ENCODE data around the gene TRAK2. TPM values are rescaled to one million over a fixed set of nuclear protein-coding genes. Genes with fewer than 3 reads are reported as not detected.
A peak's percentile ranks its signal among the peaks of the same experiment; 100 is the strongest.

Gene TRAK2
- total and polyA plus RNA-seq, 2 donors: 10.1 to 13.8 TPM

- Histone ChIP-seq H3K36me3 (ENCODE audit: control insufficient read depth in 2 of 2, insufficient read depth in 2 of 2, low read length in 1 of 2) (peaks cover 5 to 11% of the 10 kb centered on the region in 2 donors), H3K27me3 (ENCODE audit: control insufficient read depth in 2 of 2, insufficient read depth in 1 of 2, low read length in 1 of 2) (no peaks in the 10 kb centered on the region)
- WGBS: 91% methylated on average over 2 of the region's 2 CpGs
These were observed 90.1 kb downstream of the TRAK2 start for GRCh38 chr2:201361078-201361733.

GRCh38 chr2:201360256-201360655 is 91.0 kb downstream of the TRAK2 start:
- 99% methylated on average over 4 of the region's 4 CpGs for WGBS
- H3K36me3 ChIP-seq (ENCODE audit: control insufficient read depth in 2 of 2, insufficient read depth in 2 of 2, low read length in 1 of 2): peaks cover 5 to 11% of the 10 kb centered on the region in 2 donors
- no peak overlapping the region for H3K4me3 ChIP-seq (ENCODE audit: low read length in 2 of 2)
- peaks cover 0 to 17% of the 10 kb centered on the region in 2 donors for H3K9me3 ChIP-seq (ENCODE audit: control insufficient read depth in 2 of 2, insufficient read depth in 1 of 2, low read length in 1 of 2)
- no peak for DNase-seq (ENCODE audit: low read depth in 6 of 9, low spot score in 9 of 9)
- no peaks in the 10 kb centered on the region for H3K27me3 ChIP-seq (ENCODE audit: control insufficient read depth in 2 of 2, insufficient read depth in 1 of 2, low read length in 1 of 2)
- H3K27ac ChIP-seq (ENCODE audit: low read depth in 1 of 2, low read length in 1 of 2): no peak overlapping the region
- peaks cover 0 to 4% of the 10 kb centered on the region in 2 donors for H3K4me1 ChIP-seq (ENCODE audit: control insufficient read depth in 2 of 2, insufficient read depth in 2 of 2, low read length in 2 of 2)

More at GRCh38 chr2:201361078-201361733, 90.1 kb downstream of the TRAK2 start:
- Histone ChIP-seq H3K4me1 (ENCODE audit: control insufficient read depth in 2 of 2, insufficient read depth in 2 of 2, low read length in 2 of 2) (peaks cover 0 to 4% of the 10 kb centered on the region in 2 donors), H3K4me3 (ENCODE audit: low read length in 2 of 2) (no peak overlapping the region), H3K27ac (ENCODE audit: low read depth in 1 of 2, low read length in 1 of 2) (no peak overlapping the region), H3K9me3 (ENCODE audit: control insufficient read depth in 2 of 2, insufficient read depth in 1 of 2, low read length in 1 of 2) (peaks cover 0 to 17% of the 10 kb centered on the region in 2 donors)
- peak in 1 of 9 donors; percentile 31 for DNase-seq (ENCODE audit: low read depth in 6 of 9, low spot score in 9 of 9)

- Histone ChIP-seq H3K4me3 (ENCODE audit: low read length in 2 of 2) (no peak overlapping the region), H3K9me3 (ENCODE audit: control insufficient read depth in 2 of 2, insufficient read depth in 1 of 2, low read length in 1 of 2) (peaks cover 0 to 15% of the 10 kb centered on the region in 2 donors), H3K4me1 (ENCODE audit: control insufficient read depth in 2 of 2, insufficient read depth in 2 of 2, low read length in 2 of 2) (peaks cover 0 to 2% of the 10 kb centered on the region in 2 donors), H3K27me3 (ENCODE audit: control insufficient read depth in 2 of 2, insufficient read depth in 1 of 2, low read length in 1 of 2) (no peaks in the 10 kb centered on the region), H3K36me3 (ENCODE audit: control insufficient read depth in 2 of 2, insufficient read depth in 2 of 2, low read length in 1 of 2) (peaks cover 5 to 11% of the 10 kb centered on the region in 2 donors), H3K27ac (ENCODE audit: low read depth in 1 of 2, low read length in 1 of 2) (no peak overlapping the region)
- WGBS: 85% methylated on average over 7 of the region's 7 CpGs
- no peak for DNase-seq (ENCODE audit: low read depth in 6 of 9, low spot score in 9 of 9)
These were observed 92.6 kb downstream of the TRAK2 start for GRCh38 chr2:201358684-201359083.

GRCh38 chr2:201357221-201357620 is 94.0 kb downstream of the TRAK2 start, which contains the start of gene FLACC1:
TSS of gene FLACC1 (minus strand) at chr2:201357345. CDS start at chr2:201351404, 5,941 bp downstream.
- Histone ChIP-seq H3K4me3 (ENCODE audit: low read length in 2 of 2) (no peak within 1 kb of the TSS), H3K9me3 (ENCODE audit: control insufficient read depth in 2 of 2, insufficient read depth in 1 of 2, low read length in 1 of 2) (peaks cover 0 to 2% of the 10 kb centered on the region in 2 donors), H3K27me3 (ENCODE audit: control insufficient read depth in 2 of 2, insufficient read depth in 1 of 2, low read length in 1 of 2) (no peaks in the 10 kb centered on the region), H3K36me3 (ENCODE audit: control insufficient read depth in 2 of 2, insufficient read depth in 2 of 2, low read length in 1 of 2) (peaks cover 2 to 5% of the 10 kb centered on the region in 2 donors), H3K4me1 (ENCODE audit: control insufficient read depth in 2 of 2, insufficient read depth in 2 of 2, low read length in 2 of 2) (no peaks in the 10 kb centered on the region), H3K27ac (ENCODE audit: low read depth in 1 of 2, low read length in 1 of 2) (no peak within 1 kb of the TSS)
- 93% methylated on average over 1 of the region's 1 CpG for WGBS
- no peak for DNase-seq (ENCODE audit: low read depth in 6 of 9, low spot score in 9 of 9)

- 98% methylated on average over 1 of the region's 1 CpG for WGBS
- DNase-seq (ENCODE audit: low read depth in 6 of 9, low spot score in 9 of 9): no peak
- H3K9me3 ChIP-seq (ENCODE audit: control insufficient read depth in 2 of 2, insufficient read depth in 1 of 2, low read length in 1 of 2): peaks cover 0 to 1% of the 10 kb centered on the region in 2 donors
- H3K27ac ChIP-seq (ENCODE audit: low read depth in 1 of 2, low read length in 1 of 2): no peak overlapping the region
- no peaks in the 10 kb centered on the region for H3K27me3 ChIP-seq (ENCODE audit: control insufficient read depth in 2 of 2, insufficient read depth in 1 of 2, low read length in 1 of 2)
- peaks cover 0 to 6% of the 10 kb centered on the region in 2 donors for H3K36me3 ChIP-seq (ENCODE audit: control insufficient read depth in 2 of 2, insufficient read depth in 2 of 2, low read length in 1 of 2)
- no peaks in the 10 kb centered on the region for H3K4me1 ChIP-seq (ENCODE audit: control insufficient read depth in 2 of 2, insufficient read depth in 2 of 2, low read length in 2 of 2)
- no peak overlapping the region for H3K4me3 ChIP-seq (ENCODE audit: low read length in 2 of 2)
These were observed 98.1 kb downstream of the TRAK2 start for GRCh38 chr2:201353116-201353515.

GRCh38 chr2:201350879-201351278 is 100.4 kb downstream of the TRAK2 start:
- 94% methylated on average over 4 of the region's 4 CpGs for WGBS
- peaks cover 0 to 9% of the 10 kb centered on the region in 2 donors for H3K36me3 ChIP-seq (ENCODE audit: control insufficient read depth in 2 of 2, insufficient read depth in 2 of 2, low read length in 1 of 2)
- no peak overlapping the region for H3K4me3 ChIP-seq (ENCODE audit: low read length in 2 of 2)
- H3K4me1 ChIP-seq (ENCODE audit: control insufficient read depth in 2 of 2, insufficient read depth in 2 of 2, low read length in 2 of 2): no peaks in the 10 kb centered on the region
- no peak overlapping the region for H3K27ac ChIP-seq (ENCODE audit: low read depth in 1 of 2, low read length in 1 of 2)
- no peaks in the 10 kb centered on the region for H3K9me3 ChIP-seq (ENCODE audit: control insufficient read depth in 2 of 2, insufficient read depth in 1 of 2, low read length in 1 of 2)
- no peak for DNase-seq (ENCODE audit: low read depth in 6 of 9, low spot score in 9 of 9)
- H3K27me3 ChIP-seq (ENCODE audit: control insufficient read depth in 2 of 2, insufficient read depth in 1 of 2, low read length in 1 of 2): no peaks in the 10 kb centered on the region

GRCh38 chr2:201349601-201350000 is 101.7 kb downstream of the TRAK2 start:
- Histone ChIP-seq H3K36me3 (ENCODE audit: control insufficient read depth in 2 of 2, insufficient read depth in 2 of 2, low read length in 1 of 2) (peaks cover 2 to 9% of the 10 kb centered on the region in 2 donors), H3K4me1 (ENCODE audit: control insufficient read depth in 2 of 2, insufficient read depth in 2 of 2, low read length in 2 of 2) (peaks cover 4 to 6% of the 10 kb centered on the region in 2 donors), H3K4me3 (ENCODE audit: low read length in 2 of 2) (no peak overlapping the region), H3K27ac (ENCODE audit: low read depth in 1 of 2, low read length in 1 of 2) (no peak overlapping the region), H3K27me3 (ENCODE audit: control insufficient read depth in 2 of 2, insufficient read depth in 1 of 2, low read length in 1 of 2) (no peaks in the 10 kb centered on the region), H3K9me3 (ENCODE audit: control insufficient read depth in 2 of 2, insufficient read depth in 1 of 2, low read length in 1 of 2) (no peaks in the 10 kb centered on the region)
- no peak for DNase-seq (ENCODE audit: low read depth in 6 of 9, low spot score in 9 of 9)
- WGBS: 73% methylated on average over 4 of the region's 4 CpGs

- Histone ChIP-seq H3K27ac (ENCODE audit: low read depth in 1 of 2, low read length in 1 of 2) (no peak overlapping the region), H3K4me3 (ENCODE audit: low read length in 2 of 2) (no peak overlapping the region), H3K4me1 (ENCODE audit: control insufficient read depth in 2 of 2, insufficient read depth in 2 of 2, low read length in 2 of 2) (peaks cover 6 to 13% of the 10 kb centered on the region in 2 donors), H3K27me3 (ENCODE audit: control insufficient read depth in 2 of 2, insufficient read depth in 1 of 2, low read length in 1 of 2) (no peaks in the 10 kb centered on the region), H3K9me3 (ENCODE audit: control insufficient read depth in 2 of 2, insufficient read depth in 1 of 2, low read length in 1 of 2) (no peaks in the 10 kb centered on the region), H3K36me3 (ENCODE audit: control insufficient read depth in 2 of 2, insufficient read depth in 2 of 2, low read length in 1 of 2) (peaks cover 2 to 9% of the 10 kb centered on the region in 2 donors)
- 98% methylated on average over 1 of the region's 1 CpG for WGBS
- no peak for DNase-seq (ENCODE audit: low read depth in 6 of 9, low spot score in 9 of 9)
These were observed 102.5 kb downstream of the TRAK2 start for GRCh38 chr2:201348758-201349157.

- 96% methylated on average over 4 of the region's 4 CpGs for WGBS
- Histone ChIP-seq H3K36me3 (ENCODE audit: control insufficient read depth in 2 of 2, insufficient read depth in 2 of 2, low read length in 1 of 2) (peaks cover 2 to 9% of the 10 kb centered on the region in 2 donors), H3K4me3 (ENCODE audit: low read length in 2 of 2) (no peak overlapping the region), H3K27me3 (ENCODE audit: control insufficient read depth in 2 of 2, insufficient read depth in 1 of 2, low read length in 1 of 2) (no peaks in the 10 kb centered on the region), H3K4me1 (ENCODE audit: control insufficient read depth in 2 of 2, insufficient read depth in 2 of 2, low read length in 2 of 2) (peaks cover 12 to 20% of the 10 kb centered on the region in 2 donors), H3K9me3 (ENCODE audit: control insufficient read depth in 2 of 2, insufficient read depth in 1 of 2, low read length in 1 of 2) (no peaks in the 10 kb centered on the region), H3K27ac (ENCODE audit: low read depth in 1 of 2, low read length in 1 of 2) (no peak overlapping the region)
- no peak for DNase-seq (ENCODE audit: low read depth in 6 of 9, low spot score in 9 of 9)
These were observed 104.1 kb downstream of the TRAK2 start for GRCh38 chr2:201347138-201347537.

Data from thymus (tissue), 11 donors.